Measurements from ENCODE around the gene TM9SF4. TPM values are rescaled to one million over a fixed set of nuclear protein-coding genes. Genes with fewer than 3 reads are reported as not detected.

Gene TM9SF4
- total RNA-seq, 1 experiment from 2014 or later = 54.4 TPM

- Histone ChIP-seq H3K27me3 (replicated peaks; ENCODE audit: insufficient read depth, low read depth, low read length, poor library complexity) (no peaks in the 10 kb centered on the region), H3K27ac (ENCODE audit: low read depth, low read length, poor library complexity, severe bottlenecking) (no peak overlapping the region), H3K4me1 (ENCODE audit: insufficient read depth, low read length, poor library complexity, severe bottlenecking) (no peaks in the 10 kb centered on the region), H3K9me3 (ENCODE audit: low read depth, low read length, poor library complexity, severe bottlenecking) (no peaks in the 10 kb centered on the region), H3K4me3 (ENCODE audit: low read depth, low read length, poor library complexity, severe bottlenecking) (no peak overlapping the region), H3K36me3 (ENCODE audit: insufficient read depth, low read length, poor library complexity, severe bottlenecking) (no peaks in the 10 kb centered on the region)
- no TSS peak for BruUV-seq (replicated peaks)
- no peak for TF ChIP-seq EZH2 (IDR thresholded peaks at IDR 0.05; ENCODE audit: borderline replicate concordance, low read depth, low read length, poor library complexity, severe bottlenecking)
- TF ChIP-seq CTCF (conservative IDR thresholded peaks at IDR 0.05; ENCODE audit: low read depth, low read length) = no peak
- ChIA-PET POLR2A (ENCODE audit: low non-redundant PET) (no interaction called here), CTCF (no interaction called here)
- intact Hi-C loops (cut with micrococcal nuclease; ENCODE audit: unreplicated experiment) = no loop called here
- DNase-seq (ENCODE audit: low spot score) = no peak
These were observed 72.1 kb downstream of the TM9SF4 start for GRCh38 chr20:32181606-32182005.

- Histone ChIP-seq H3K27ac (ENCODE audit: low read depth, low read length, poor library complexity, severe bottlenecking) (no peak overlapping the region), H3K4me1 (ENCODE audit: insufficient read depth, low read length, poor library complexity, severe bottlenecking) (peaks cover under 1% of the 10 kb centered on the region), H3K4me3 (ENCODE audit: low read depth, low read length, poor library complexity, severe bottlenecking) (no peak overlapping the region), H3K9me3 (ENCODE audit: low read depth, low read length, poor library complexity, severe bottlenecking) (no peaks in the 10 kb centered on the region), H3K36me3 (ENCODE audit: insufficient read depth, low read length, poor library complexity, severe bottlenecking) (no peaks in the 10 kb centered on the region), H3K27me3 (replicated peaks; ENCODE audit: insufficient read depth, low read depth, low read length, poor library complexity) (no peaks in the 10 kb centered on the region)
- TF ChIP-seq CTCF (conservative IDR thresholded peaks at IDR 0.05; ENCODE audit: low read depth, low read length) (no peak), EZH2 (IDR thresholded peaks at IDR 0.05; ENCODE audit: borderline replicate concordance, low read depth, low read length, poor library complexity, severe bottlenecking) (no peak)
- POLR2A ChIA-PET (ENCODE audit: low non-redundant PET) = no interaction called here
- DNase-seq (ENCODE audit: low spot score) = no peak
- intact Hi-C loops (cut with micrococcal nuclease; ENCODE audit: unreplicated experiment) = no loop called here
- BruUV-seq (replicated peaks) = no TSS peak
- CTCF ChIA-PET = no interaction called here
These were observed 74.6 kb downstream of the TM9SF4 start for GRCh38 chr20:32183947-32184635.

GRCh38 chr20:32184961-32185603, 75.6 kb downstream of the TM9SF4 start:
- Histone ChIP-seq H3K27ac (ENCODE audit: low read depth, low read length, poor library complexity, severe bottlenecking) (no peak overlapping the region), H3K9me3 (ENCODE audit: low read depth, low read length, poor library complexity, severe bottlenecking) (no peaks in the 10 kb centered on the region), H3K27me3 (replicated peaks; ENCODE audit: insufficient read depth, low read depth, low read length, poor library complexity) (no peaks in the 10 kb centered on the region), H3K4me1 (ENCODE audit: insufficient read depth, low read length, poor library complexity, severe bottlenecking) (peaks cover 7% of the 10 kb centered on the region), H3K36me3 (ENCODE audit: insufficient read depth, low read length, poor library complexity, severe bottlenecking) (no peaks in the 10 kb centered on the region), H3K4me3 (ENCODE audit: low read depth, low read length, poor library complexity, severe bottlenecking) (no peak overlapping the region)
- no peak for DNase-seq (ENCODE audit: low spot score)
- ChIA-PET POLR2A (ENCODE audit: low non-redundant PET) (no interaction called here), CTCF (no interaction called here)
- intact Hi-C loops (cut with micrococcal nuclease; ENCODE audit: unreplicated experiment) = no loop called here
- TF ChIP-seq EZH2 (IDR thresholded peaks at IDR 0.05; ENCODE audit: borderline replicate concordance, low read depth, low read length, poor library complexity, severe bottlenecking) (no peak), CTCF (conservative IDR thresholded peaks at IDR 0.05; ENCODE audit: low read depth, low read length) (no peak)
- no TSS peak for BruUV-seq (replicated peaks)

All from A673 (cell line).